H9 (cell line): Measurements from ENCODE around the gene EIF1AD. TPM values are rescaled to one million over a fixed set of nuclear protein-coding genes. Genes with fewer than 3 reads are reported as not detected.
A peak's percentile ranks its signal among the peaks of the same experiment; 100 is the strongest.

Source experiments
- DNase-seq: peaks from one replicate; pipeline ENCODE4 v3.0.0-alpha.2; 2017
- H2AFZ ChIP-seq: one replicate; pipeline ENCODE4 v1.6.1; 2013; ENCODE audit warnings: mild to moderate bottlenecking, low read length, control low read depth, moderate library complexity
- H2AK5ac ChIP-seq: 2 replicates; pipeline ENCODE4 v1.6.1; 2013; ENCODE audit warnings: low read length, control low read depth, mixed read lengths; ENCODE audit not compliant: insufficient read length
- H2BK120ac ChIP-seq: one replicate; pipeline ENCODE4 v1.6.1; 2013; ENCODE audit warnings: low read depth, mild to moderate bottlenecking, low read length, control low read depth, inconsistent platforms; ENCODE audit not compliant: poor library complexity, severe bottlenecking
- H2BK12ac ChIP-seq: 2 replicates; pipeline ENCODE4 v1.6.1; 2013; ENCODE audit warnings: low read length, control low read depth, mixed read lengths, low read depth; ENCODE audit not compliant: insufficient read length
- H2BK15ac ChIP-seq: 2 replicates; pipeline ENCODE4 v1.6.1; 2013; ENCODE audit warnings: low read depth, low read length, control low read depth
- H2BK20ac ChIP-seq: one replicate; pipeline ENCODE4 v1.6.1; 2013; ENCODE audit warnings: low read depth, mild to moderate bottlenecking, low read length, control low read depth, inconsistent platforms; ENCODE audit not compliant: poor library complexity, severe bottlenecking
- H2BK5ac ChIP-seq: 2 replicates; pipeline ENCODE4 v1.6.1; 2013; ENCODE audit warnings: low read length, control low read depth, mixed read lengths; ENCODE audit not compliant: insufficient read length
- H3K14ac ChIP-seq: 2 replicates; pipeline ENCODE4 v1.6.1; 2013; ENCODE audit warnings: low read length, control low read depth; ENCODE audit not compliant: insufficient read depth
- H3K18ac ChIP-seq: 2 replicates; pipeline ENCODE4 v1.6.1; 2013; ENCODE audit warnings: low read depth, mild to moderate bottlenecking, mixed read lengths, low read length, control low read depth; ENCODE audit not compliant: insufficient read length
- H3K23ac ChIP-seq: 2 replicates; pipeline ENCODE4 v1.6.1; 2013; ENCODE audit warnings: low read length, control low read depth, mixed read lengths, low read depth; ENCODE audit not compliant: insufficient read length
- H3K23me2 ChIP-seq: 2 replicates; pipeline ENCODE4 v1.6.1; 2013; ENCODE audit warnings: low read depth, mild to moderate bottlenecking, mixed read lengths, low read length, control low read depth; ENCODE audit not compliant: insufficient read length, poor library complexity, severe bottlenecking
- H3K27ac ChIP-seq: 2 replicates; pipeline ENCODE4 v1.5.1; 2013; ENCODE audit warnings: low read length, control low read depth, mixed read lengths, low read depth; ENCODE audit not compliant: insufficient read length
- H3K27me3 ChIP-seq: 2 replicates; pipeline ENCODE4 v1.6.1; 2013; ENCODE audit warnings: low read length, control low read depth, inconsistent platforms; ENCODE audit not compliant: insufficient read depth
- H3K4ac ChIP-seq: 2 replicates; pipeline ENCODE4 v1.6.1; 2013; ENCODE audit warnings: low read depth, mild to moderate bottlenecking, control low read depth, inconsistent platforms, low read length, moderate library complexity
- H3K4me1 ChIP-seq: 2 replicates; pipeline ENCODE4 v1.6.1; 2013; ENCODE audit warnings: low read length, control low read depth, inconsistent platforms; ENCODE audit not compliant: insufficient read depth
- H3K4me2 ChIP-seq: 2 replicates; pipeline ENCODE4 v1.6.1; 2013; ENCODE audit warnings: low read length, control low read depth, mixed read lengths; ENCODE audit not compliant: insufficient read length, insufficient read depth
- H3K56ac ChIP-seq: 2 replicates; pipeline ENCODE4 v1.6.1; 2013; ENCODE audit warnings: low read depth, mild to moderate bottlenecking, mixed read lengths, low read length, control low read depth; ENCODE audit not compliant: insufficient read length
- H3K79me1 ChIP-seq: 2 replicates; pipeline ENCODE4 v1.6.1; 2013; ENCODE audit warnings: low read depth, mild to moderate bottlenecking, moderate library complexity, low read length, control low read depth, inconsistent platforms; ENCODE audit not compliant: insufficient read depth, poor library complexity, severe bottlenecking
- H3K79me2 ChIP-seq: 2 replicates; pipeline ENCODE4 v1.6.1; 2013; ENCODE audit warnings: low read length, control low read depth, inconsistent platforms; ENCODE audit not compliant: insufficient read depth
- H3K9ac ChIP-seq: 2 replicates; pipeline ENCODE4 v1.6.1; 2013; ENCODE audit warnings: low read length, control low read depth, mixed read lengths; ENCODE audit not compliant: insufficient read length; ENCODE audit errors: extremely low read depth
- H3K9me3 ChIP-seq: one replicate; pipeline ENCODE4 v1.6.1; 2013; ENCODE audit warnings: low read depth, low read length, inconsistent platforms; ENCODE audit not compliant: control insufficient read depth
- H3T11ph ChIP-seq: one replicate; pipeline ENCODE4 v1.6.1; 2013; ENCODE audit warnings: mild to moderate bottlenecking, low read length, control low read depth, inconsistent platforms
- H4K20me1 ChIP-seq: one replicate; pipeline ENCODE4 v1.6.1; 2013; ENCODE audit not compliant: control insufficient read depth, insufficient read length, insufficient read depth
- H4K5ac ChIP-seq: 2 replicates; pipeline ENCODE4 v1.6.1; 2013; ENCODE audit warnings: low read depth, mild to moderate bottlenecking, mixed read lengths, low read length, control low read depth; ENCODE audit not compliant: insufficient read length
- H4K8ac ChIP-seq: replicated peaks from 2 replicates; pipeline ENCODE4 v1.6.1; 2013; ENCODE audit warnings: low read length, control low read depth, mixed read lengths, low read depth; ENCODE audit not compliant: insufficient read length
- H4K91ac ChIP-seq: 2 replicates; pipeline ENCODE4 v1.6.1; 2013; ENCODE audit warnings: low read depth, mild to moderate bottlenecking, moderate library complexity, mixed read lengths, low read length, control low read depth; ENCODE audit not compliant: insufficient read length
- H3K27ac Mint-ChIP-seq, 3 experiments: 2 replicates in 2 of 3; 3 replicates in 1 of 3; pipeline ENCODE4 v1.8.0; 2020 to 2021; ENCODE audit warnings: mixed read lengths in 3 of 3, mild to moderate bottlenecking in 1 of 3, moderate library complexity in 1 of 3
- H3K27me3 Mint-ChIP-seq: 2 replicates; pipeline ENCODE4 v1.8.0; 2021; ENCODE audit warnings: low read depth, mild to moderate bottlenecking, moderate library complexity, mixed read lengths
- H3K36me3 Mint-ChIP-seq, 3 experiments: 2 replicates in 2 of 3; 3 replicates in 1 of 3; pipeline ENCODE4 v1.8.0; 2020 to 2021; ENCODE audit warnings: low read depth in 3 of 3, mixed read lengths in 3 of 3; ENCODE audit not compliant: insufficient read depth in 1 of 3
- H3K4me1 Mint-ChIP-seq, 2 experiments: 2 replicates each; pipeline ENCODE4 v1.8.0; 2020; ENCODE audit warnings: mixed read lengths in 2 of 2
- H3K4me3 Mint-ChIP-seq, 2 experiments: 2 replicates in 1 of 2; 3 replicates in 1 of 2; pipeline ENCODE4 v1.8.0; 2020 to 2021; ENCODE audit warnings: mild to moderate bottlenecking in 2 of 2, mixed read lengths in 2 of 2, moderate library complexity in 1 of 2
- H3K9me3 Mint-ChIP-seq, 2 experiments: 2 replicates in 1 of 2; 3 replicates in 1 of 2; pipeline ENCODE4 v1.8.0; 2020; ENCODE audit warnings: mild to moderate bottlenecking in 2 of 2, mixed read lengths in 2 of 2, moderate library complexity in 1 of 2
- WGBS: extraction: QIAGEN DNeasy Blood & Tissue Kit; methylation state at CpG from one replicate; pipeline ENCODE4 v1.1.7; 2013; ENCODE audit warnings: missing lambda C conversion rate, low lambda C conversion rate, mixed read lengths; ENCODE audit not compliant: insufficient read length; ENCODE audit errors: extremely low coverage; 5-methylcytosine and 5-hydroxymethylcytosine counted together
- total RNA-seq: library from RNA; stranded (reverse); gene quantifications from 2 replicates; pipeline ENCODE4 v1.2.1, GENCODE V29; 2021
- TF ChIP-seq, protein P1 (sequence below): fragments of 200-600 bp; sonication (generic); conservative IDR thresholded peaks from 3 replicates; pipeline ENCODE4 v1.8.0; 2021; ENCODE audit warnings: antibody characterized with exemption, mild to moderate bottlenecking

EIF1AD gene
- total RNA-seq, 1 experiment from 2014 or later = 46.7 TPM

DNA sequence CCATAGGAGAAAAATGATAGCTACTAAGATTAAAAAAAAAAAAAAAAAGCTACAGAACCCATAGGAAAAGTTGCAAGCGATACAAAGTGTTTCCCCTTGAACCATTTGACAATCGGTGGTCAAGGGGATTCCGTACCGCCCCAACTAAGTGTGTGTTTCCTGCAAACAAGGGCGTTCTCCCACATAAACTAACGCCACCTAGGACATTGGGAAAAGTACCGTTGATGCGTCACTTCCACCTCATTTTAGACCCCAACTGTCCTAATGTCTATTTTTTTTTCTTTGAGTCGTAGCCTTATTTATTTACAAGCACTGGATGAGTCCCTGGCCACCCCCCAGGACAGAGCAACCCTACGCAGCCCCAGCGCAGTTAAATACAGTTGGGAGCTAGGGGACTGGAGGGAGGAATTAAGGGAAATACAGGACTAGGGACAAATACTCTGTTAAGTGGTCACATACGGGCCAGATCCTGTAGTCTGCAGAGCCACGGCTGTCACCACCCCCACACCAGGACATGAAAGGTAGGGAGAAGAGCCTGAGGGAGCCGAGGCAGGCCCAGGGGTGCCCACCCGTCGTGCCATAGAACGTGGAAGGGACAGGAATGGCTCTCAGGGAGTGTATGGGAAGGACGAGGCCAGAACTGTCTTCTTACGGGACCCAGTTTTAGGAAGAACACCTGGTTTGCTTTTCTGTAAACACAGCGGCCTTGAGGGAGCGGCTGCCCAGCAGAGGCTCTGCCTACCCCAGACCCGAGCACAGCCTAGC is 19.0 kb downstream of the EIF1AD start:
- Histone ChIP-seq H3K9ac (no peak overlapping the region), H3K56ac (no peak overlapping the region), H3K27me3 (no peaks in the 10 kb centered on the region), H2BK120ac (no peak overlapping the region), H2AK5ac (no peak overlapping the region), H3K4ac (no peak overlapping the region; the same call in 1 of the 2 replicates), H3K23me2 (no peaks in the 10 kb centered on the region), H2AFZ (no peak overlapping the region), H3T11ph (no peak overlapping the region), H3K4me2 (no peak overlapping the region), H3K79me2 (no peaks in the 10 kb centered on the region), H2BK12ac (no peak overlapping the region), H3K27ac (no peak overlapping the region), H4K8ac (no peak overlapping the region), H4K20me1 (no peaks in the 10 kb centered on the region), H3K18ac (no peak overlapping the region), H2BK5ac (no peak overlapping the region), H2BK20ac (no peak overlapping the region), H4K5ac (no peak overlapping the region), H3K23ac (no peak overlapping the region), H3K14ac (no peak overlapping the region), H3K4me1 (no peaks in the 10 kb centered on the region), H2BK15ac (no peak overlapping the region), H4K91ac (no peak overlapping the region), H3K79me1 (no peaks in the 10 kb centered on the region), H3K9me3 (no peaks in the 10 kb centered on the region)
- Mint-ChIP-seq H3K36me3 (peaks cover 9 to 17% (median 14%) of the 10 kb centered on the region in 3 experiments; a peak in 6 of 7 replicates), H3K27ac (0 out of 7 replicates have a peak overlapping the region, but pooled peaks of 1 of the 3 experiments have one; percentile 36), H3K9me3 (no peaks in the 10 kb centered on the region), H3K27me3 (no peaks in the 10 kb centered on the region; the same call in none of the 2 replicates), H3K4me1 (no peaks in the 10 kb centered on the region), H3K4me3 (no peak overlapping the region; a peak in 1 of 5 replicates)
- DNase-seq = no peak
- no CpG with 5 or more reads among the region's 22 CpGs for WGBS
- TF ChIP-seq, protein P1, sequence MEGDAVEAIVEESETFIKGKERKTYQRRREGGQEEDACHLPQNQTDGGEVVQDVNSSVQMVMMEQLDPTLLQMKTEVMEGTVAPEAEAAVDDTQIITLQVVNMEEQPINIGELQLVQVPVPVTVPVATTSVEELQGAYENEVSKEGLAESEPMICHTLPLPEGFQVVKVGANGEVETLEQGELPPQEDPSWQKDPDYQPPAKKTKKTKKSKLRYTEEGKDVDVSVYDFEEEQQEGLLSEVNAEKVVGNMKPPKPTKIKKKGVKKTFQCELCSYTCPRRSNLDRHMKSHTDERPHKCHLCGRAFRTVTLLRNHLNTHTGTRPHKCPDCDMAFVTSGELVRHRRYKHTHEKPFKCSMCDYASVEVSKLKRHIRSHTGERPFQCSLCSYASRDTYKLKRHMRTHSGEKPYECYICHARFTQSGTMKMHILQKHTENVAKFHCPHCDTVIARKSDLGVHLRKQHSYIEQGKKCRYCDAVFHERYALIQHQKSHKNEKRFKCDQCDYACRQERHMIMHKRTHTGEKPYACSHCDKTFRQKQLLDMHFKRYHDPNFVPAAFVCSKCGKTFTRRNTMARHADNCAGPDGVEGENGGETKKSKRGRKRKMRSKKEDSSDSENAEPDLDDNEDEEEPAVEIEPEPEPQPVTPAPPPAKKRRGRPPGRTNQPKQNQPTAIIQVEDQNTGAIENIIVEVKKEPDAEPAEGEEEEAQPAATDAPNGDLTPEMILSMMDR = no peak
